CD8-positive, alpha-beta memory T cell (primary cell): Measurements from ENCODE around the gene CCDC187. TPM values are rescaled to one million over a fixed set of nuclear protein-coding genes. Genes with fewer than 3 reads are reported as not detected.
"Not testable (repeated sequence)": the region's sequence is repeated elsewhere in the genome, so short reads cannot be mapped to it uniquely, and the experiment has no call there.

Experiments
- CTCF ChIA-PET: fragments of 350-600 bp; sonication (Branson Sonifier 250); formaldehyde crosslinking; loops from one replicate; lab custom pipeline; 2021; ENCODE audit warnings: antibody characterized with exemption; lab: Charles Lee
- POLR2A ChIA-PET: fragments of 350-600 bp; sonication (Branson Sonifier 250); formaldehyde crosslinking; loops from one replicate; lab custom pipeline; 2021; ENCODE audit warnings: antibody characterized with exemption; lab: Charles Lee
- DNase-seq, 5 donors: peaks; one replicate each; pipeline versions ENCODE4 v3.0.0 to v3.0.0-alpha.2; 2020 to 2022; ENCODE audit warnings: mixed read lengths in 1 of 5
- H3K27ac ChIP-seq: one replicate; pipeline ENCODE4 v1.7.0; 2013; ENCODE audit warnings: low read depth, mild to moderate bottlenecking, low read length, moderate library complexity
- H3K27me3 ChIP-seq: 2 replicates; pipeline ENCODE4 v1.7.0; 2013; ENCODE audit warnings: low read length, mild to moderate bottlenecking; ENCODE audit not compliant: insufficient read depth, poor library complexity, severe bottlenecking
- H3K36me3 ChIP-seq: 2 replicates; pipeline ENCODE4 v1.7.0; 2013; ENCODE audit warnings: mild to moderate bottlenecking, low read length, moderate library complexity; ENCODE audit not compliant: insufficient read depth
- H3K4me1 ChIP-seq: 2 replicates; pipeline ENCODE4 v1.7.0; 2013; ENCODE audit warnings: mild to moderate bottlenecking, low read length, moderate library complexity; ENCODE audit not compliant: insufficient read depth
- H3K4me3 ChIP-seq: 2 replicates; pipeline ENCODE4 v1.7.0; 2013; ENCODE audit warnings: mild to moderate bottlenecking, low read length
- H3K9me3 ChIP-seq: 2 replicates; pipeline ENCODE4 v1.7.0; 2013; ENCODE audit warnings: mild to moderate bottlenecking, low read length
- H3K27ac Mint-ChIP-seq, 8 donors: one replicate each; pipeline ENCODE4 v1.8.0; 2020 to 2021; ENCODE audit warnings: mixed read lengths in 8 of 8, mild to moderate bottlenecking in 6 of 8, inconsistent platforms in 3 of 8, moderate library complexity in 3 of 8
- H3K27me3 Mint-ChIP-seq, 2 donors: one replicate each; pipeline ENCODE4 v1.8.0; 2020 to 2021; ENCODE audit warnings: mixed read lengths in 2 of 2, mild to moderate bottlenecking in 1 of 2, moderate library complexity in 1 of 2
- H3K36me3 Mint-ChIP-seq, 3 donors: one replicate each; pipeline ENCODE4 v1.8.0; 2020 to 2021; ENCODE audit warnings: mixed read lengths in 3 of 3, inconsistent platforms in 1 of 3, mild to moderate bottlenecking in 1 of 3
- H3K4me1 Mint-ChIP-seq, 3 donors: one replicate each; pipeline ENCODE4 v1.8.0; 2020 to 2021; ENCODE audit warnings: mixed read lengths in 3 of 3, inconsistent platforms in 1 of 3, mild to moderate bottlenecking in 1 of 3
- H3K4me3 Mint-ChIP-seq, 7 donors: one replicate each; pipeline ENCODE4 v1.8.0; 2020 to 2021; ENCODE audit warnings: mixed read lengths in 7 of 7, mild to moderate bottlenecking in 6 of 7, moderate library complexity in 4 of 7, inconsistent platforms in 2 of 7
- H3K9me3 Mint-ChIP-seq, 5 donors: one replicate each; pipeline ENCODE4 v1.8.0; 2020 to 2022; ENCODE audit warnings: mixed read lengths in 5 of 5, mild to moderate bottlenecking in 3 of 5, moderate library complexity in 2 of 5, inconsistent platforms in 1 of 5
- polyA plus RNA-seq: library from polyadenylated mRNA; unstranded; fragments of 300-500 nt; fragmentation: Illumina TruSeq; gene quantifications from one replicate; pipeline ENCODE4 v1.2.3, GENCODE V29; 2021
- total RNA-seq, 2 experiments: library from RNA; stranded (reverse); gene quantifications; one replicate each; pipeline ENCODE4 v1.2.3, GENCODE V29; 2021

The CCDC187 gene
- total and polyA plus RNA-seq, 3 experiments from 2014 or later = not detected

- ChIA-PET POLR2A (no interaction called here), CTCF (no interaction called here)
- Mint-ChIP-seq H3K9me3 (no peaks in the 10 kb centered on the region), H3K4me1 (peaks cover 26 to 43% (median 31%) of the 10 kb centered on the region in 3 donors), H3K27ac (no peak overlapping the region), H3K27me3 (no peaks in the 10 kb centered on the region), H3K4me3 (no peak overlapping the region), H3K36me3 (peaks cover 0 to 11% (median 0%) of the 10 kb centered on the region in 3 donors)
- no peak for DNase-seq
- Histone ChIP-seq H3K4me1 (peaks cover 25% of the 10 kb centered on the region), H3K9me3 (no peaks in the 10 kb centered on the region), H3K27ac (no peak overlapping the region), H3K4me3 (no peak overlapping the region), H3K27me3 (no peaks in the 10 kb centered on the region), H3K36me3 (no peaks in the 10 kb centered on the region)
Observed at GRCh38 chr9:136240941-136241340, 63.0 kb downstream of the CCDC187 start.

GRCh38 chr9:136239983-136240330 is 63.9 kb downstream of the CCDC187 start:
- H3K9me3 Mint-ChIP-seq = no peaks in the 10 kb centered on the region
- no peak overlapping the region for H3K27ac Mint-ChIP-seq
- Histone ChIP-seq H3K36me3 (no peaks in the 10 kb centered on the region), H3K27me3 (no peaks in the 10 kb centered on the region), H3K27ac (no peak overlapping the region), H3K9me3 (no peaks in the 10 kb centered on the region), H3K4me3 (no peak overlapping the region), H3K4me1 (peaks cover 22% of the 10 kb centered on the region)
- H3K4me1 Mint-ChIP-seq = peaks cover 24 to 40% (median 31%) of the 10 kb centered on the region in 3 donors
- no peaks in the 10 kb centered on the region for H3K27me3 Mint-ChIP-seq
- H3K36me3 Mint-ChIP-seq = peaks cover 0 to 18% (median 4%) of the 10 kb centered on the region in 3 donors
- ChIA-PET CTCF (no interaction called here), POLR2A (no interaction called here)
- H3K4me3 Mint-ChIP-seq = no peak overlapping the region
- DNase-seq = no peak

- no peaks in the 10 kb centered on the region for H3K27me3 Mint-ChIP-seq
- H3K4me1 Mint-ChIP-seq = peaks cover 18 to 34% (median 27%) of the 10 kb centered on the region in 3 donors
- no peak overlapping the region for H3K27ac ChIP-seq
- H3K36me3 Mint-ChIP-seq = peaks cover 0 to 20% (median 6%) of the 10 kb centered on the region in 3 donors
- no peak overlapping the region for H3K4me3 ChIP-seq
- peaks cover 16% of the 10 kb centered on the region for H3K4me1 ChIP-seq
- CTCF ChIA-PET = no interaction called here
- no peak overlapping the region for H3K4me3 Mint-ChIP-seq
- H3K27me3 ChIP-seq = no peaks in the 10 kb centered on the region
- no peaks in the 10 kb centered on the region for H3K9me3 ChIP-seq
- no peaks in the 10 kb centered on the region for H3K9me3 Mint-ChIP-seq
- POLR2A ChIA-PET = no interaction called here
- H3K36me3 ChIP-seq = no peaks in the 10 kb centered on the region
- H3K27ac Mint-ChIP-seq = no peak overlapping the region
- DNase-seq = no peak
Observed at GRCh38 chr9:136239135-136239982, 64.5 kb downstream of the CCDC187 start.

DNA sequence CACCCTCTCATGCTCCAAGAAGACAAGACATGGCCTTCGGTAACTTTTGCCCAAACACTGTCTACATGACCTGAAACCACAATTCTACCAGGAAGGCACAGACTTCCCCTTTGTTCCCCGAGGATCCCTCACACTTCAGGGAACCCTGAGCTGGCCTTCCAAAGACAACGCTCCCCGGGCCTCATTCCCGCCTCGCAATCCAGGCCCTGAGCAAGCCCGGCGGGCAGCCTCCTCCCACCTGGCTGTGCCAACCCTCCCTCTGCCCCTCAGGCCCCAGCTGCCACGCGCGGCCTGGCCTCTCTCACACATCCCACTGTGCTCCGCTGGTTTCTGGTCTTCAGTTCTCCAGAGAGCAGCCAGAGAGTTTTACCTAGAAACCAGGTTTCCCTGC is 65.6 kb downstream of the CCDC187 start:
- Mint-ChIP-seq H3K4me3 (no peak overlapping the region), H3K9me3 (no peaks in the 10 kb centered on the region), H3K36me3 (peaks cover 0 to 30% (median 8%) of the 10 kb centered on the region in 3 donors), H3K27me3 (no peaks in the 10 kb centered on the region), H3K4me1 (peaks cover 17 to 31% (median 20%) of the 10 kb centered on the region in 3 donors), H3K27ac (no peak overlapping the region)
- H3K36me3 ChIP-seq = no peaks in the 10 kb centered on the region
- no peaks in the 10 kb centered on the region for H3K27me3 ChIP-seq
- DNase-seq = no peak
- ChIA-PET CTCF (no interaction called here), POLR2A (no interaction called here)
- no peaks in the 10 kb centered on the region for H3K9me3 ChIP-seq
- no peak overlapping the region for H3K27ac ChIP-seq
- H3K4me3 ChIP-seq = no peak overlapping the region
- peaks cover 6% of the 10 kb centered on the region for H3K4me1 ChIP-seq

DNA sequence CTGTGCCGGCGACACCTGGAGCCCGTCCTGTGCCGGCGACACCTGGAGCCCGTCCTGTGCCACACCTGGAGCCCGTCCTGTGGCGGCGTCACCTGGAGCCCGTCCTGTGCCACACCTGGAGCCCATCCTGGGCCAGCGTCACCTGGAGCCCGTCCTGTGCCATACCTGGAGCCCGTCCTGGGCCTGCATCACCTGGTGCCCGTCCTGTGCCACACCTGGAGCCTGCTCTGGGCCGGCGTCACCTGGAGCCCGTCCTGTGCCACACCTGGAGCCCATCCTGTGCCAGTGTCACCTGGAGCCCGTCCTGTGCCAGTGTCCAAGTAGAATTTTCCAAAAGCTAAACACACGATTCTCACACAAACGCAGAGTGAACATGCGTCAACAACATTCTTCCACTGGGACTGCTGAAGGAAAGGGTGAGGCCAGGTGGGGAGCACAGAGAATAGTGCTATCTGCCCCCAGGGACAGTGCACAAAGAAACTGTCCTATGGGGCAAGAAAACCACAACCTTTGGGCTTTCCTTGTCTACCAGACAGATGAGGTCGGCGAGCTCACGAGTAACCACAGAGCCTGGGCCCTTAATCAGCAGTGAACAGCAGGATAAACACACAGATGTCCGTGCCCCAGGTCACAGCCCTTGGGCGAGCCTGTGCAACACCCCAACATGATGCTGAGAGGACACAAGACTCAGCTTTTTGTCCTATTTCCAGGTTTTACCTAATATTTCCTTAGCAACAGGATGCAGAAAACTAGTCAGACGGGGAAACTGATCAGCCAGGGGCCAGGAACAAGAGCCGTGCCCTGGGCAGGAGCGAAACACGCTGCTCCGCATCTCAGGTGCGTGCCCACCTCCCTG is 66.2 kb downstream of the CCDC187 start:
- Histone ChIP-seq H3K27me3 (no peaks in the 10 kb centered on the region), H3K27ac (no peak overlapping the region), H3K36me3 (no peaks in the 10 kb centered on the region), H3K4me3 (no peak overlapping the region), H3K9me3 (no peaks in the 10 kb centered on the region), H3K4me1 (peaks cover under 1% of the 10 kb centered on the region)
- Mint-ChIP-seq H3K9me3 (no peaks in the 10 kb centered on the region), H3K36me3 (peaks cover 0 to 32% (median 9%) of the 10 kb centered on the region in 3 donors), H3K27ac (no peak overlapping the region), H3K4me3 (no peak overlapping the region), H3K4me1 (peaks cover 12 to 28% (median 15%) of the 10 kb centered on the region in 3 donors), H3K27me3 (no peaks in the 10 kb centered on the region)
- ChIA-PET CTCF (no interaction called here), POLR2A (no interaction called here)
- no peak for DNase-seq

DNA sequence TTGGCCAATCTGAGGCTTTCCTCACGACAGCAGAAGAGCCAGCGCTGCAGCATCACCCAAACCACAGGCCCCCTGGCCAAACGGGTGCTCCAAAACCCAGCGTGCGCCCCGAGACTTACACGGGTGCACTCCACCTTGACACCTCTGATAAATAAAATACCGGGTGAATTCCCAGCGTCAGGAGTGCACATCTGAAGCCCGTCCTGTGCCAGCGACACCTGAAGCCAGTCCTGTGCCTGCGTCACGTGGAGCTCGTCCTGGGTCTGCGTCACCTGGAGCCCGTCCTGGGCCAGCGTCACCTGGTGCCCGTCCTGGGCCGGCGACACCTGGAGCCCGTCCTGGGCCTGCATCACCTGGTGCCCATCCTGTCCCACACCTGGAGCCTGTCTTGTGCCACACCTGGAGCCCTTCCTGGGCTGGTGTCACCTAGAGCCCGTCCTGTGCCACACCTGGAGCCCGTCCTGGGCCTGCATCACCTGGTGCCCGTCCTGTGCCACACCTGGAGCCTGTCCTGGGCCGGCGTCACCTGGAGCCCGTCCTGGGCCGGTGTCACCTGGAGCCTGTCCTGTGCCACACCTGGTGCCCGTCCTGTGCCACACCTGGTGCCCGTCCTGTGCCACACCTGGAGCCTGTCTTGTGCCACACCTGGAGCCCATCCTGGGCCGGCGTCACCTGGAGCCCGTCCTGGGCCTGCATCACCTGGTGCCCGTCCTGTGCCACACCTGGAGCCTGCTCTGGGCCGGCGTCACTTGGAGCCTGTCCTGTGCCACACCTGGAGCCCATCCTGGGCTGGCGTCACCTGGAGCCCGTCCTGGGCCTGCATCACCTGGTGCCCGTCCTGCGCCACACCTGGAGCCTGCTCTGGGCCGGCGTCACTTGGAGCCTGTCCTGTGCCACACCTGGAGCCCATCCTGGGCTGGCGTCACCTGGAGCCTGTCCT is 67.2 kb downstream of the CCDC187 start:
- Mint-ChIP-seq H3K4me1 (peaks cover 11 to 21% (median 16%) of the 10 kb centered on the region in 3 donors), H3K36me3 (peaks cover 0 to 36% (median 9%) of the 10 kb centered on the region in 3 donors)
- H3K36me3 ChIP-seq, DNase-seq, H3K9me3 ChIP-seq, H3K27ac ChIP-seq, H3K27me3 Mint-ChIP-seq, H3K27me3 ChIP-seq, H3K4me3 Mint-ChIP-seq, H3K9me3 Mint-ChIP-seq, H3K4me1 ChIP-seq, POLR2A ChIA-PET, H3K27ac Mint-ChIP-seq, CTCF ChIA-PET, H3K4me3 ChIP-seq: not testable (repeated sequence)

- Histone ChIP-seq H3K27ac (no peak overlapping the region), H3K36me3 (no peaks in the 10 kb centered on the region), H3K4me3 (no peak overlapping the region), H3K4me1 (peaks cover 6% of the 10 kb centered on the region), H3K9me3 (no peaks in the 10 kb centered on the region), H3K27me3 (no peaks in the 10 kb centered on the region)
- Mint-ChIP-seq H3K27ac (no peak overlapping the region), H3K9me3 (no peaks in the 10 kb centered on the region), H3K27me3 (no peaks in the 10 kb centered on the region), H3K4me1 (peaks cover 11 to 20% (median 13%) of the 10 kb centered on the region in 3 donors), H3K4me3 (no peak overlapping the region), H3K36me3 (peaks cover 0 to 40% (median 15%) of the 10 kb centered on the region in 3 donors)
- ChIA-PET POLR2A (no interaction called here), CTCF (no interaction called here)
- DNase-seq = no peak
Observed at GRCh38 chr9:136235709-136236455, 68.0 kb downstream of the CCDC187 start.
